CD4-positive, alpha-beta T cell (primary cell): ENCODE results near the gene CALN1. TPM values are rescaled to one million over a fixed set of nuclear protein-coding genes. Genes with fewer than 3 reads are reported as not detected.

ENCODE experiments used
- ATAC-seq: fragments of 200-7000 bp; cut with Tn5 transposase; one replicate; pipeline ENCODE4 v1.10.0; 2022; ENCODE audit warnings: mild to moderate bottlenecking; ENCODE audit not compliant: poor library complexity
- CTCF ChIA-PET: fragments of 350-600 bp; sonication (Branson Sonifier 250); formaldehyde crosslinking; loops from one replicate; lab custom pipeline; 2021; ENCODE audit warnings: antibody characterized with exemption, inconsistent platforms; lab: Charles Lee
- POLR2A ChIA-PET: fragments of 350-600 bp; sonication (Branson Sonifier 250); formaldehyde crosslinking; loops from one replicate; lab custom pipeline; 2021; ENCODE audit warnings: antibody characterized with exemption, inconsistent platforms; lab: Charles Lee
- DNase-seq, 14 experiments: peaks; one replicate each; pipeline ENCODE4 v3.0.0-alpha.2; 2013 to 2020; ENCODE audit warnings: mixed read lengths in 2 of 14
- H3K27ac ChIP-seq, 2 donors: one replicate each; pipeline versions ENCODE4 v1.5.1 to v1.7.0; 2013; ENCODE audit warnings: low read length in 2 of 2, low read depth in 1 of 2, mild to moderate bottlenecking in 1 of 2
- H3K27me3 ChIP-seq, 2 experiments: 1 replicate in 1 of 2; 2 replicates in 1 of 2; pipeline versions ENCODE4 v1.6.1 to v1.7.0; 2013; ENCODE audit warnings: low read length in 2 of 2, control low read depth in 1 of 2, mild to moderate bottlenecking in 1 of 2, moderate library complexity in 1 of 2; ENCODE audit not compliant: insufficient read depth in 2 of 2, control insufficient read depth in 1 of 2
- H3K36me3 ChIP-seq: one replicate; pipeline ENCODE4 v1.6.1; 2013; ENCODE audit warnings: low read length, control low read depth; ENCODE audit not compliant: insufficient read depth
- H3K4me1 ChIP-seq: one replicate; pipeline ENCODE4 v1.6.1; 2013; ENCODE audit warnings: low read length, control low read depth; ENCODE audit not compliant: insufficient read depth
- H3K4me3 ChIP-seq: one replicate; pipeline ENCODE4 v1.5.1; 2013; ENCODE audit warnings: mild to moderate bottlenecking, low read length, moderate library complexity
- H3K9me3 ChIP-seq, 2 experiments: 1 replicate in 1 of 2; 2 replicates in 1 of 2; pipeline versions ENCODE4 v1.6.1 to v1.7.0; 2013; ENCODE audit warnings: low read length in 2 of 2, mild to moderate bottlenecking in 2 of 2, control low read depth in 1 of 2, moderate library complexity in 1 of 2; ENCODE audit not compliant: control insufficient read depth in 1 of 2, insufficient read depth in 1 of 2
- H3K27ac Mint-ChIP-seq: one replicate; pipeline ENCODE4 v1.8.0; 2020; ENCODE audit warnings: mixed read lengths
- H3K27me3 Mint-ChIP-seq: one replicate; pipeline ENCODE4 v1.8.0; 2021; ENCODE audit warnings: mixed read lengths
- H3K36me3 Mint-ChIP-seq: one replicate; pipeline ENCODE4 v1.8.0; 2021; ENCODE audit warnings: low read depth, mixed read lengths
- H3K4me1 Mint-ChIP-seq: one replicate; pipeline ENCODE4 v1.8.0; 2021; ENCODE audit warnings: low read depth, mixed read lengths
- H3K4me3 Mint-ChIP-seq: one replicate; pipeline ENCODE4 v1.8.0; 2020; ENCODE audit warnings: mild to moderate bottlenecking, mixed read lengths
- H3K9me3 Mint-ChIP-seq: one replicate; pipeline ENCODE4 v1.8.0; 2020; ENCODE audit warnings: mixed read lengths
- intact Hi-C, 2 experiments: fragments of 100-400 bp; cut with DNase I in 1 of 2; cut with micrococcal nuclease in 1 of 2; formaldehyde crosslinking; loops; one replicate each; pipeline versions ENCODE4 v1.15.1 to v1.9.0; 2023 to 2025; cut with DNase I, micrococcal nuclease
- total RNA-seq, 174 experiments: library from RNA in 2 of 174; stranded (reverse) in 2 of 174; gene quantifications; one replicate each; pipeline ENCODE4 v1.2.3 and lab custom pipeline; 2021 to 2026
- TF ChIP-seq, protein P1 (sequence below): fragments of 200-600 bp; IDR thresholded peaks from one replicate; pipeline ENCODE4 v1.8.0; 2022; ENCODE audit warnings: antibody characterized with exemption, mild to moderate bottlenecking

CALN1 gene
- total RNA-seq, 2 experiments from 2014 or later, result 0.06 TPM; not detected in 1

DNA sequence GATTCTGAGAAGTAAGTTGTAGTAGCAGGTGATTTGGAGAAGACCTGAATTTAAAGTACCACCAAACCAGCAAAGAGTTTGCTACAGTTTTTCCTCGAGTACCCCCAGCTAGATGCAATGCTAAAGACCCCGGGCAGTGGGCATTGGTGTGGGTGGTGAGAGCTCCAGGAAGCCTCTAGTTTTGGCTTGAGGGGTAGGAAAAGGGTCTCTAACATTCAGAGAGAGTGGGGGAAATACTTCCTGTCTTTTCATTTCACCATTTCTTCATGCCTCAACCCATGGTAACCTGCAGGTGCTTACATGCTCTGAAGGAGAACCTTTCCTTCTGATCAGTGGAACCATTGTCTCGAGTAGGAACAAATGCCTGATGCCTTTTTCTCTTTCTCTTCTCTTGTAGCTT is 352.2 kb downstream of the CALN1 start:
- H3K4me3 ChIP-seq, result no peak overlapping the region
- Mint-ChIP-seq H3K27ac (no peak overlapping the region), H3K9me3 (peaks cover 6% of the 10 kb centered on the region), H3K4me3 (no peak overlapping the region), H3K27me3 (no peaks in the 10 kb centered on the region), H3K36me3 (no peaks in the 10 kb centered on the region), H3K4me1 (peaks cover 6% of the 10 kb centered on the region)
- TF ChIP-seq, protein P1, sequence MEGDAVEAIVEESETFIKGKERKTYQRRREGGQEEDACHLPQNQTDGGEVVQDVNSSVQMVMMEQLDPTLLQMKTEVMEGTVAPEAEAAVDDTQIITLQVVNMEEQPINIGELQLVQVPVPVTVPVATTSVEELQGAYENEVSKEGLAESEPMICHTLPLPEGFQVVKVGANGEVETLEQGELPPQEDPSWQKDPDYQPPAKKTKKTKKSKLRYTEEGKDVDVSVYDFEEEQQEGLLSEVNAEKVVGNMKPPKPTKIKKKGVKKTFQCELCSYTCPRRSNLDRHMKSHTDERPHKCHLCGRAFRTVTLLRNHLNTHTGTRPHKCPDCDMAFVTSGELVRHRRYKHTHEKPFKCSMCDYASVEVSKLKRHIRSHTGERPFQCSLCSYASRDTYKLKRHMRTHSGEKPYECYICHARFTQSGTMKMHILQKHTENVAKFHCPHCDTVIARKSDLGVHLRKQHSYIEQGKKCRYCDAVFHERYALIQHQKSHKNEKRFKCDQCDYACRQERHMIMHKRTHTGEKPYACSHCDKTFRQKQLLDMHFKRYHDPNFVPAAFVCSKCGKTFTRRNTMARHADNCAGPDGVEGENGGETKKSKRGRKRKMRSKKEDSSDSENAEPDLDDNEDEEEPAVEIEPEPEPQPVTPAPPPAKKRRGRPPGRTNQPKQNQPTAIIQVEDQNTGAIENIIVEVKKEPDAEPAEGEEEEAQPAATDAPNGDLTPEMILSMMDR, result no peak
- CTCF ChIA-PET, result no interaction called here
- H3K27me3 ChIP-seq, result no peaks in the 10 kb centered on the region
- POLR2A ChIA-PET, result no interaction called here
- H3K36me3 ChIP-seq, result no peaks in the 10 kb centered on the region
- H3K27ac ChIP-seq, result no peak overlapping the region
- H3K4me1 ChIP-seq, result no peaks in the 10 kb centered on the region
- intact Hi-C loops, result no loop called here
- no peak for DNase-seq
- no peaks in the 10 kb centered on the region for H3K9me3 ChIP-seq
- no peak for ATAC-seq

DNA sequence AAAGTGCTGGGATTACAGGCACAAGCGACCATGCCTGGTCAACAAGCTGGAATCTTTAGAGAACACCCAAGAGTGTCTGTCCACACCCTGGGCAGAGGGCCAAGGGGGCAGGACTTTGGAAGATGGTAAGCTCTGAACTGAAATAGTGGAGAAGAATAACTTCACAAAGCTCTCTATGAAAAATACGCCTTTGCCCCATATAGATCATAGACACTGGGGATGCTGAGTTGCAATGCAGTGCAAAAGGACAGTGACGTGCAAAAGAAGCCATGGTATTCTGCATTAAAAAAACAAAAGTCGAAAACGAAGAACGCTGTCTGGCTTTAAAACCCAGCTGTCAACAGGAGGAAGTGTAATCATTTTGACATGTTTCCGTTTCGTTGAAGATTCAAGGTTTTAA is 353.6 kb downstream of the CALN1 start:
- ATAC-seq (no peak), DNase-seq (peak in 1 of 14 experiments; percentile 3)
- Mint-ChIP-seq H3K9me3 (peaks cover 11% of the 10 kb centered on the region), H3K27me3 (no peaks in the 10 kb centered on the region), H3K4me1 (peaks cover 6% of the 10 kb centered on the region), H3K36me3 (no peaks in the 10 kb centered on the region), H3K27ac (peak overlapping the region; percentile 32), H3K4me3 (no peak overlapping the region)
- Histone ChIP-seq H3K4me1 (no peaks in the 10 kb centered on the region), H3K27ac (no peak overlapping the region), H3K4me3 (no peak overlapping the region), H3K9me3 (no peaks in the 10 kb centered on the region), H3K36me3 (no peaks in the 10 kb centered on the region), H3K27me3 (no peaks in the 10 kb centered on the region)
- intact Hi-C loops, result no loop called here
- TF ChIP-seq, protein P1, result no peak
- ChIA-PET CTCF (no interaction called here), POLR2A (interaction anchor here (0.7 kb wide), 1 partner anchor 38 kb away, joined by 3 read pairs; no protein-coding TSS in a partner anchor)

DNA sequence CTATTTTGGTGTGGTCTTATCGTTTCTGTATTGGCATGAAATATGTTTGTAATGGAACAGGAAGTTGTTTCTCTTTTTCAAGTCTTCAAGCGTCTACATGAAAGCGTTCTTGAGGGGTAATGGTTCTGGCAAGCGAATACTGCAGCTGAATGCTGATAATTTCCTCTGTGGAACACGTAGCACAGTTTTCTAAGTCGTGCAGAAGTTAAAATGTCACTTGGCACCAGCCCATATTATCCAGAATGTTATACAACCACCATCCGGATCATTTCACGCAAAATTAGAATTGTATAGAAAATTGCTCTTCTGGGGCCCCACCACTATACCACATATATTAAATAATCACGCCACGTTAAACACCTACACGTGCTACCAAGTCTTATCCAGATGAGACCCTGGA is 354.3 kb downstream of the CALN1 start:
- ChIA-PET POLR2A (no interaction called here), CTCF (no interaction called here)
- H3K4me1 Mint-ChIP-seq, result peaks cover 6% of the 10 kb centered on the region
- TF ChIP-seq, protein P1, result no peak
- H3K4me3 ChIP-seq, result no peak overlapping the region
- no peak overlapping the region for H3K27ac ChIP-seq
- H3K36me3 Mint-ChIP-seq, result no peaks in the 10 kb centered on the region
- H3K9me3 ChIP-seq, result peaks cover 0 to 1% of the 10 kb centered on the region in 2 experiments
- no peak overlapping the region for H3K4me3 Mint-ChIP-seq
- H3K9me3 Mint-ChIP-seq, result peaks cover 11% of the 10 kb centered on the region
- intact Hi-C loops, result no loop called here
- H3K27ac Mint-ChIP-seq, result peak overlapping the region; percentile 37
- no peak for DNase-seq
- H3K27me3 ChIP-seq, result no peaks in the 10 kb centered on the region
- no peaks in the 10 kb centered on the region for H3K4me1 ChIP-seq
- H3K36me3 ChIP-seq, result no peaks in the 10 kb centered on the region
- H3K27me3 Mint-ChIP-seq, result no peaks in the 10 kb centered on the region
- no peak for ATAC-seq
